K562 (cell line): ENCODE data around the gene ARHGAP4. TPM values are rescaled to one million over a fixed set of nuclear protein-coding genes. Genes with fewer than 3 reads are reported as not detected.

ENCODE experiments used
- ATAC-seq: fragments of 200-7000 bp; cut with Tn5 transposase; 3 replicates; pipeline ENCODE4 v1.9.1; 2020; ENCODE audit warnings: moderate library complexity
- BruUV-seq: library from RNA; stranded (reverse); fragments of 400-500 nt; replicated peaks from 2 replicates; lab custom pipeline; 2021; lab: Mats Ljungman, UMichigan
- CTCF ChIA-PET: fragments of 300-600 bp; formaldehyde crosslinking; extraction: SDS; loops from one replicate; lab custom pipeline; 2021; ENCODE audit warnings: low intra/inter-chr PET ratio; lab: Yijun Ruan, JAX
- POLR2A ChIA-PET: fragments of 300-600, 350-650 bp; sonication (Branson Sonifier 250); formaldehyde crosslinking; extraction: SDS; loops from one replicate; lab custom pipeline; 2021; ENCODE audit warnings: antibody characterized with exemption, inconsistent platforms; lab: Yijun Ruan, JAX
- DNase-seq, 4 experiments: peaks; one replicate each; pipeline versions ENCODE4 v3.0.0 to v3.0.0-alpha.2; 2011 to 2018; ENCODE audit warnings: low spot score in 3 of 4, mixed read lengths in 3 of 4; ENCODE audit errors: extremely low read depth in 1 of 4
- FAIRE-seq: peaks from 2 replicates; lab custom pipeline; 2011; peaks lifted over from hg19 to GRCh38; lab: Jason Lieb, UNC
- H2AFZ ChIP-seq: 2 replicates; pipeline ENCODE4 v1.6.0; 2011; ENCODE audit warnings: low read depth, low read length, control low read depth, inconsistent platforms
- H3K27ac ChIP-seq: fragments of 200-600 bp; 3 replicates; pipeline ENCODE4 v1.8.0; 2011; ENCODE audit warnings: low read depth, mild to moderate bottlenecking, control low read depth, inconsistent platforms, low read length, moderate library complexity, mixed read lengths; ENCODE audit errors: extremely low read depth
- H3K27me3 ChIP-seq, 2 experiments: fragments of 300-600 bp in 1 of 2; 2 replicates in 1 of 2; 3 replicates in 1 of 2; pipeline versions ENCODE4 v1.6.0 to v1.8.0; 2011; ENCODE audit warnings: inconsistent platforms in 2 of 2, low read length in 2 of 2, mild to moderate bottlenecking in 1 of 2, mixed read lengths in 1 of 2, moderate library complexity in 1 of 2; ENCODE audit not compliant: control insufficient read depth in 2 of 2, insufficient read depth in 2 of 2
- H3K36me3 ChIP-seq: fragments of 300-600 bp; 3 replicates; pipeline ENCODE4 v1.8.0; 2011; ENCODE audit warnings: mild to moderate bottlenecking, low read length, inconsistent platforms; ENCODE audit not compliant: control insufficient read depth, insufficient read depth
- H3K4me1 ChIP-seq, 2 experiments: fragments of 200-600 bp in 1 of 2; replicated peaks in 1 of 2; 2 replicates in 1 of 2; 3 replicates in 1 of 2; pipeline versions ENCODE4 v1.5.1 to v1.8.0; 2011; ENCODE audit warnings: inconsistent platforms in 2 of 2, low read length in 2 of 2, mild to moderate bottlenecking in 1 of 2, mixed read lengths in 1 of 2, moderate library complexity in 1 of 2; ENCODE audit not compliant: control insufficient read depth in 2 of 2, insufficient read depth in 2 of 2
- H3K4me2 ChIP-seq: 2 replicates; pipeline ENCODE4 v1.6.1; 2011; ENCODE audit warnings: low read length, control low read depth, inconsistent platforms, mixed read lengths; ENCODE audit not compliant: insufficient read depth
- H3K4me3 ChIP-seq: fragments of 200-600 bp; sonication (generic), shearing (Covaris generic); 2 replicates; pipeline ENCODE4 v1.5.1; 2016; ENCODE audit warnings: control low read depth, inconsistent platforms
- H3K79me2 ChIP-seq: fragments of 200-600 bp; 3 replicates; pipeline ENCODE4 v1.8.0; 2011; ENCODE audit warnings: low read length, inconsistent platforms; ENCODE audit not compliant: control insufficient read depth, insufficient read depth
- H3K9ac ChIP-seq, 2 experiments: 2 replicates each; pipeline versions ENCODE4 v1.6.0 to v1.6.1; 2011; ENCODE audit warnings: low read depth in 2 of 2, low read length in 2 of 2, control low read depth in 1 of 2, inconsistent platforms in 1 of 2, mild to moderate bottlenecking in 1 of 2, mixed read lengths in 1 of 2; ENCODE audit not compliant: insufficient read depth in 1 of 2
- H3K9me1 ChIP-seq: one replicate; pipeline ENCODE4 v1.6.0; 2011; ENCODE audit warnings: inconsistent platforms, mild to moderate bottlenecking, low read length, moderate library complexity; ENCODE audit not compliant: control insufficient read depth, insufficient read depth
- H3K9me3 ChIP-seq: replicated peaks from 2 replicates; pipeline ENCODE4 v1.5.1; 2011; ENCODE audit warnings: low read depth, low read length, inconsistent platforms; ENCODE audit not compliant: control insufficient read depth, insufficient read depth
- H4K20me1 ChIP-seq: replicated peaks from 2 replicates; pipeline ENCODE4 v1.6.1; 2011; ENCODE audit warnings: low read length, inconsistent platforms, mixed read lengths; ENCODE audit not compliant: control insufficient read depth, insufficient read depth
- POLR2G ChIP-seq: fragments of 200-400 bp; formaldehyde crosslinking; IDR thresholded peaks from 2 replicates; pipeline ENCODE4 v1.6.1; 2017; ENCODE audit warnings: low read depth, mild to moderate bottlenecking, antibody characterized with exemption, low read length, moderate library complexity
- ZNF12 ChIP-seq: sonication (generic); formaldehyde crosslinking; IDR thresholded peaks from 2 replicates; pipeline ENCODE4 v1.4.0; 2020; ENCODE audit warnings: mild to moderate bottlenecking, missing genetic modification reagents
- ZNF41 ChIP-seq: fragments of 250-450 bp; sonication (Bioruptor Pico); conservative IDR thresholded peaks from 2 replicates; pipeline ENCODE4 v1.4.0; 2020; ENCODE audit warnings: mild to moderate bottlenecking
- WGBS: fragments of 100-300 bp; shearing (Covaris generic); methylation state at CpG from one replicate; pipeline ENCODE4 v1.1.6; 2016; ENCODE audit warnings: low coverage, mixed read lengths; ENCODE audit not compliant: insufficient coverage; ENCODE audit errors: missing lambda C conversion rate; 5-methylcytosine and 5-hydroxymethylcytosine counted together
- in situ Hi-C: fragments of 300-500 bp; cut with MboI; formaldehyde crosslinking; loops from 4 replicates; pipeline ENCODE4 v1.15.0; 2018; ENCODE audit warnings: inconsistent platforms, mixed read lengths
- intact Hi-C: fragments of 100-400 bp; cut with micrococcal nuclease; formaldehyde crosslinking; loops from 2 replicates; pipeline ENCODE4 v1.14.2; 2022
- polyA plus RNA-seq, 8 experiments: library from polyadenylated mRNA; depleted of rRNA in 4 of 8; stranded (reverse) in 5 of 8; unstranded in 3 of 8; fragments of >200 nt; fragmentation: Nextera tagmentation in 2 of 8; fragmentation: Illumina TruSeq in 1 of 8; extraction: Ambion mirVana in 2 of 8; extraction: Trizol in 1 of 8; gene quantifications; 2 replicates each; pipeline versions ENCODE4 v1.2.1 to v1.2.3, GENCODE V29; 2011 to 2014; ENCODE audit warnings: inconsistent platforms in 1 of 8, missing spikeins in 1 of 8
- total RNA-seq, 7 experiments: library from RNA; depleted of rRNA in 6 of 7; stranded (reverse); fragments of >200 nt in 6 of 7; fragmentation: Illumina TruSeq in 2 of 7; extraction: Trizol in 2 of 7; gene quantifications; 2 replicates each; pipeline versions ENCODE4 v1.2.1 to v1.2.3, GENCODE V29; 2011 to 2021; ENCODE audit warnings: low replicate concordance in 1 of 7

ARHGAP4 gene
- total and polyA plus RNA-seq, 9 of the 15 experiments (the other 6 are each of a cell fraction or from before 2014, with no cell fraction given) = 0.30 to 81.8 (median 13.5) TPM

DNA sequence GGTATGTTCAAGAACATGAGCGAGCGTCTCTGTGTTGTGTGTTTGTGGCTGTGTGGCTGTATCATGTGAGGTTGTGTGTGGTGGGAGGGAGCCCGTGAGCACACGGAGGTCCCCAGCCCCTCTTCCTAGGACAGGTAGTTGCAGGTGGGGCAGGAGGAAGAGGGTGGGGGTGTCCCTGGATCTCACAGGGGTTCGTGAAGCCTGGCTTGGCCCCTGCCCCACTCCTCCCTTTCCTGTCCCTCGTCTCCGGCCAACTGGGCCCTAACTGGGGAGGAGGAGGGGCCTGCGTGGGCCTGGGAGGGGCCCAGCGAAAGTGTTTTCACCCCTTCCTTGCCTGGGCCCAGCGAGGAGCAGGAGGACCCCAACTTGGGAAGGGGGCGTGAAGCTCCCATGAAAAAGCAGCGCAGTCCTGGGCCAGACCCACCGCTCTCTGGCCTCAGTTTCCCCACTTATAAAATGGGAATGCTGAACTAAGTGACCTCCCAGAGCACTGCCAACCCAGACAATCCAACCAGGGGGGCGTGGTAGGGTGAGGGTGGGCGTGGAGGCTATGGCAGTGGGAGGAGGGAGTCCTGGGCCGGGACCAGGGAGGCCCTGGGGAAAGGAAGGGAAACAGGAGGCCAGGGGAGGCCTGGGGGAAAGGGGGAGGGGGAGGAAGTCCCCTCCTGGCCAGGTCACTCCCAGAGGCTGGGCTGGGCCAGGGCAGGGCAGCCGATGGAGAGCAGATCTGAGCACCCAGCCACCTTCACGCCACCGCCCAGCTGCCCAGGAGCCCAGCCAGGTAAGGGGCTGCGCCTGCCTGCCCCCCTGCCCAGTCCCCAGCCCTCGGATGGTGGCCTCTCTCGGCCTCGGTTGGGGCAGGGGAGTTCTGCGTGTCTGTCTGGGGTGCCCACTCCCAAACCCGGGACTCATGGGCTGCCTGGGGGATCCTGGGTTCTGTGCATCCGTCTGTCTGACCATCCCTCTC, 21.8 kb downstream of the ARHGAP4 start, which contains the start of gene AVPR2:
Gene AVPR2, plus strand, starts transcription at position 683 of the 967 bp plus-strand sequence. CDS start 473 bp downstream, outside the sequence.
- peak within 1 kb of the TSS in 1 of 2 experiments; percentile 55; a peak in 2 of 4 replicates for H3K9ac ChIP-seq

More for the DNA sequence above, 21.8 kb downstream of the ARHGAP4 start, which contains the start of gene AVPR2:
- intact Hi-C loops (no loop called here), in situ Hi-C loops (no loop called here)
- Histone ChIP-seq H3K36me3 (peaks cover 6% of the 10 kb centered on the region; the same call in 1 of the 3 replicates), H3K79me2 (no peaks in the 10 kb centered on the region), H3K4me1 (peaks cover 15 to 73% of the 10 kb centered on the region in 2 experiments), H4K20me1 (peaks cover 5% of the 10 kb centered on the region; the same call in 1 of the 2 replicates), H3K27me3 (no peaks in the 10 kb centered on the region; a peak in 1 of 5 replicates), H3K9me1 (no peaks in the 10 kb centered on the region), H2AFZ (0 out of 2 replicates have a peak within 1 kb of the TSS, but pooled peaks have one; percentile 32)
- WGBS = 57% methylated on average over 11 of the region's 26 CpGs
- CTCF ChIA-PET = no interaction called here
- DNase-seq (peak in 2 of 4 experiments; percentile 31 to 33), FAIRE-seq (no peak), ATAC-seq (peak; percentile 21)
- BruUV-seq = no TSS peak
- TF ChIP-seq ZNF12 (CRISPR knock-in tag) (no peak), ZNF41 (CRISPR knock-in tag) (no peak), POLR2G (peak; percentile 69)
- TF ChIP-seq, all 486 proteins: peak for 1
- Histone ChIP-seq H3K9me3 (no peaks in the 10 kb centered on the region), H3K4me2 (no peak within 1 kb of the TSS), H3K27ac (no peak within 1 kb of the TSS), H3K4me3 (no peak within 1 kb of the TSS)
- POLR2A ChIA-PET = no interaction called here
